Stimulated activated memory B cell treated with anti-CD40 and anti-IgM and Interleukin-4, amounts not matched to agents 10 μg/mL and 1 μg/mL and 100 μg/mL, for 72 hours (primary cell): ENCODE data around the gene DDIT3.
"Not testable (repeated sequence)": the region's sequence is repeated elsewhere in the genome, so short reads cannot be mapped to it uniquely, and the experiment has no call there.

ENCODE experiments used
- ATAC-seq: fragments of 150-1000 bp; cut with Tn5 transposase; 2 replicates; pipeline ENCODE4 v1.10.0; 2021
- H3K27ac Mint-ChIP-seq: one replicate; pipeline ENCODE4 v1.8.0; 2022; ENCODE audit warnings: mild to moderate bottlenecking, mixed read lengths
- H3K27me3 Mint-ChIP-seq: one replicate; pipeline ENCODE4 v1.8.0; 2022; ENCODE audit warnings: mixed read lengths
- H3K36me3 Mint-ChIP-seq: one replicate; pipeline ENCODE4 v1.8.0; 2022; ENCODE audit warnings: mixed read lengths
- H3K4me1 Mint-ChIP-seq: one replicate; pipeline ENCODE4 v1.8.0; 2022; ENCODE audit warnings: mixed read lengths
- H3K4me3 Mint-ChIP-seq: one replicate; pipeline ENCODE4 v1.8.0; 2022; ENCODE audit warnings: mild to moderate bottlenecking, moderate library complexity, mixed read lengths
- H3K9me3 Mint-ChIP-seq: one replicate; pipeline ENCODE4 v1.8.0; 2022; ENCODE audit warnings: mixed read lengths

DDIT3 gene

GRCh38 chr12:57514720-57515407, 5.5 kb downstream of the DDIT3 start:
- Mint-ChIP-seq H3K9me3 (no peaks in the 10 kb centered on the region), H3K4me1 (peaks cover 38% of the 10 kb centered on the region), H3K4me3 (no peak overlapping the region), H3K27me3 (no peaks in the 10 kb centered on the region), H3K36me3 (peaks cover 79% of the 10 kb centered on the region), H3K27ac (no peak overlapping the region)
- ATAC-seq, result no peak

- not testable (repeated sequence) for H3K4me3 Mint-ChIP-seq, H3K27ac Mint-ChIP-seq, H3K27me3 Mint-ChIP-seq, H3K9me3 Mint-ChIP-seq, ATAC-seq
- peaks cover 32% of the 10 kb centered on the region for H3K4me1 Mint-ChIP-seq
- peaks cover 83% of the 10 kb centered on the region for H3K36me3 Mint-ChIP-seq
These were observed 6.1 kb downstream of the DDIT3 start for GRCh38 chr12:57514246-57514645.

GRCh38 chr12:57513677-57514076, 6.6 kb downstream of the DDIT3 start:
- not testable (repeated sequence) for ATAC-seq, H3K27me3 Mint-ChIP-seq, H3K27ac Mint-ChIP-seq, H3K9me3 Mint-ChIP-seq, H3K4me3 Mint-ChIP-seq
- H3K4me1 Mint-ChIP-seq, result peaks cover 27% of the 10 kb centered on the region
- peaks cover 81% of the 10 kb centered on the region for H3K36me3 Mint-ChIP-seq

- Mint-ChIP-seq H3K4me3 (no peak overlapping the region), H3K27ac (peak overlapping the region; percentile 3), H3K36me3 (peaks cover 80% of the 10 kb centered on the region), H3K4me1 (peaks cover 23% of the 10 kb centered on the region), H3K9me3 (no peaks in the 10 kb centered on the region), H3K27me3 (no peaks in the 10 kb centered on the region)
- no peak for ATAC-seq
These were observed 7.0 kb downstream of the DDIT3 start for GRCh38 chr12:57513266-57513665.

GRCh38 chr12:57512665-57513064, 7.6 kb downstream of the DDIT3 start:
- no peak for ATAC-seq
- Mint-ChIP-seq H3K4me3 (no peak overlapping the region), H3K36me3 (peaks cover 78% of the 10 kb centered on the region), H3K27ac (peak overlapping the region; percentile 3), H3K9me3 (no peaks in the 10 kb centered on the region), H3K4me1 (peaks cover 16% of the 10 kb centered on the region), H3K27me3 (no peaks in the 10 kb centered on the region)

- Mint-ChIP-seq H3K27ac (peak overlapping the region; percentile 3), H3K4me1 (peaks cover 7% of the 10 kb centered on the region), H3K27me3 (no peaks in the 10 kb centered on the region), H3K36me3 (peaks cover 69% of the 10 kb centered on the region), H3K4me3 (no peak overlapping the region), H3K9me3 (no peaks in the 10 kb centered on the region)
- ATAC-seq, result no peak
These were observed 8.6 kb downstream of the DDIT3 start for GRCh38 chr12:57511588-57512325.

GRCh38 chr12:57511161-57511560, 9.2 kb downstream of the DDIT3 start:
- no peaks in the 10 kb centered on the region for H3K9me3 Mint-ChIP-seq
- peaks cover 6% of the 10 kb centered on the region for H3K4me1 Mint-ChIP-seq
- H3K4me3 Mint-ChIP-seq, result no peak overlapping the region
- H3K27ac Mint-ChIP-seq, result no peak overlapping the region
- H3K36me3 Mint-ChIP-seq, result peaks cover 63% of the 10 kb centered on the region
- ATAC-seq, result no peak
- no peaks in the 10 kb centered on the region for H3K27me3 Mint-ChIP-seq

- H3K4me3 Mint-ChIP-seq, H3K27ac Mint-ChIP-seq, H3K27me3 Mint-ChIP-seq, H3K4me1 Mint-ChIP-seq, ATAC-seq, H3K9me3 Mint-ChIP-seq: not testable (repeated sequence)
- peaks cover 59% of the 10 kb centered on the region for H3K36me3 Mint-ChIP-seq
These were observed 12.5 kb downstream of the DDIT3 start for GRCh38 chr12:57507796-57508195.

- not testable (repeated sequence) for H3K27ac Mint-ChIP-seq
These were observed 13.8 kb downstream of the DDIT3 start for GRCh38 chr12:57506541-57506940.

GRCh38 chr12:57502311-57502969, 17.9 kb downstream of the DDIT3 start:
- not testable (repeated sequence) for H3K9me3 Mint-ChIP-seq, H3K27me3 Mint-ChIP-seq, H3K27ac Mint-ChIP-seq, H3K4me1 Mint-ChIP-seq, H3K4me3 Mint-ChIP-seq, ATAC-seq
- peaks cover 67% of the 10 kb centered on the region for H3K36me3 Mint-ChIP-seq

More at GRCh38 chr12:57506541-57506940, 13.8 kb downstream of the DDIT3 start:
- ATAC-seq, H3K4me1 Mint-ChIP-seq, H3K4me3 Mint-ChIP-seq, H3K9me3 Mint-ChIP-seq, H3K27me3 Mint-ChIP-seq: not testable (repeated sequence)
- H3K36me3 Mint-ChIP-seq, result peaks cover 56% of the 10 kb centered on the region

- Mint-ChIP-seq H3K9me3 (no peaks in the 10 kb centered on the region), H3K27me3 (no peaks in the 10 kb centered on the region), H3K4me3 (no peak overlapping the region), H3K4me1 (peaks cover 17% of the 10 kb centered on the region), H3K27ac (no peak overlapping the region), H3K36me3 (peaks cover 74% of the 10 kb centered on the region)
- no peak for ATAC-seq
These were observed 20.1 kb downstream of the DDIT3 start for GRCh38 chr12:57500213-57500612.

- Mint-ChIP-seq H3K36me3 (peaks cover 65% of the 10 kb centered on the region), H3K27ac (peak overlapping the region; percentile 16), H3K9me3 (no peaks in the 10 kb centered on the region), H3K4me3 (no peak overlapping the region), H3K4me1 (peaks cover 17% of the 10 kb centered on the region), H3K27me3 (no peaks in the 10 kb centered on the region)
- no peak for ATAC-seq
These were observed 21.7 kb downstream of the DDIT3 start for GRCh38 chr12:57498571-57498970.

- H3K4me3 Mint-ChIP-seq, result no peak overlapping the region
- no peaks in the 10 kb centered on the region for H3K27me3 Mint-ChIP-seq
- ATAC-seq, result no peak
- H3K4me1 Mint-ChIP-seq, result peaks cover 17% of the 10 kb centered on the region
- peak overlapping the region; percentile 16 for H3K27ac Mint-ChIP-seq
- H3K36me3 Mint-ChIP-seq, result peaks cover 61% of the 10 kb centered on the region
- H3K9me3 Mint-ChIP-seq, result no peaks in the 10 kb centered on the region
These were observed 22.2 kb downstream of the DDIT3 start for GRCh38 chr12:57498132-57498502.

- ATAC-seq, result no peak
- Mint-ChIP-seq H3K27me3 (no peaks in the 10 kb centered on the region), H3K36me3 (peaks cover 62% of the 10 kb centered on the region), H3K4me3 (no peak overlapping the region), H3K27ac (peak overlapping the region; percentile 16), H3K9me3 (no peaks in the 10 kb centered on the region), H3K4me1 (peaks cover 17% of the 10 kb centered on the region)
These were observed 22.8 kb downstream of the DDIT3 start for GRCh38 chr12:57497223-57498131.

GRCh38 chr12:57496822-57497221, 23.5 kb downstream of the DDIT3 start:
- peaks cover 17% of the 10 kb centered on the region for H3K4me1 Mint-ChIP-seq
- H3K9me3 Mint-ChIP-seq, result no peaks in the 10 kb centered on the region
- peak overlapping the region; percentile 16 for H3K27ac Mint-ChIP-seq
- no peaks in the 10 kb centered on the region for H3K27me3 Mint-ChIP-seq
- no peak for ATAC-seq
- H3K4me3 Mint-ChIP-seq, result no peak overlapping the region
- peaks cover 63% of the 10 kb centered on the region for H3K36me3 Mint-ChIP-seq
